Body of pancreas (tissue), 4 donors: ENCODE measurements around the gene JOSD2. TPM values are rescaled to one million over a fixed set of nuclear protein-coding genes. Genes with fewer than 3 reads are reported as not detected.
A peak's percentile ranks its signal among the peaks of the same experiment; 100 is the strongest.

Source experiments
- ATAC-seq: fragments of 150-250 bp; one replicate; pipeline ENCODE4 v1.9.1; 2016
- DNase-seq, 4 donors: peaks; one replicate each; pipeline ENCODE4 v3.0.0-alpha.2; 2019
- H3K27ac ChIP-seq, 4 donors: fragments of 200-600 bp; sonication (generic); 1 replicate in 3 of 4; 2 replicates in 1 of 4; pipeline versions ENCODE4 v1.5.1 to v1.6.1; 2016 to 2019; ENCODE audit warnings: mild to moderate bottlenecking in 1 of 4, mixed read lengths in 1 of 4, moderate library complexity in 1 of 4
- H3K27me3 ChIP-seq, 2 donors: fragments of 200-600 bp; sonication (generic); one replicate each; pipeline ENCODE4 v1.6.0; 2016; ENCODE audit warnings: mild to moderate bottlenecking in 1 of 2
- H3K36me3 ChIP-seq, 2 donors: fragments of 200-600 bp; sonication (generic); replicated peaks in 1 of 2; 2 replicates each; pipeline ENCODE4 v1.5.1; 2016; ENCODE audit warnings: low read depth in 2 of 2; ENCODE audit not compliant: insufficient read depth in 1 of 2
- H3K4me1 ChIP-seq: fragments of 200-600 bp; sonication (generic); one replicate; pipeline ENCODE4 v1.6.0; 2016
- H3K4me3 ChIP-seq, 2 donors: fragments of 200-600 bp; sonication (generic); 1 replicate in 1 of 2; 2 replicates in 1 of 2; pipeline ENCODE4 v1.5.1; 2016 to 2019
- H3K9me3 ChIP-seq, 3 donors: fragments of 200-600 bp; sonication (generic); 1 replicate in 2 of 3; 2 replicates in 1 of 3; pipeline ENCODE4 v1.5.1; 2016
- CTCF ChIP-seq, 7 experiments: fragments of 450-650 bp in 4 of 7; fragments of 200-600 bp in 3 of 7; sonication (generic) in 3 of 7; IDR thresholded peaks; one replicate each; pipeline ENCODE4 v1.5.1; 2016 to 2019; ENCODE audit warnings: antibody characterized with exemption in 7 of 7
- POLR2A ChIP-seq, 3 donors: fragments of 450-650 bp; IDR thresholded peaks; one replicate each; pipeline ENCODE4 v1.6.1; 2016; ENCODE audit warnings: antibody characterized with exemption in 3 of 3, mild to moderate bottlenecking in 2 of 3
- WGBS, 2 donors: methylation state at CpG; one replicate each; pipeline ENCODE4 v1.1.5; 2017; 5-methylcytosine and 5-hydroxymethylcytosine counted together
- intact Hi-C: fragments of 100-400 bp; cut with DNase I; formaldehyde crosslinking; loops from one replicate; pipeline ENCODE4 v1.15.1; 2023
- total RNA-seq, 2 donors: library from RNA; depleted of rRNA; stranded (reverse); fragments of >200 nt; gene quantifications; one replicate each; pipeline ENCODE4 v1.1.0, GENCODE V29; 2016

Gene JOSD2
- total RNA-seq, 2 donors from 2014 or later = 5.6 to 7.5 TPM

- Histone ChIP-seq H3K27ac (no peak overlapping the region), H3K27me3 (no peaks in the 10 kb centered on the region), H3K36me3 (no peaks in the 10 kb centered on the region), H3K4me1 (no peaks in the 10 kb centered on the region), H3K4me3 (no peak overlapping the region), H3K9me3 (peaks cover 0 to under 1% (median 0%) of the 10 kb centered on the region in 3 donors)
- peak; percentile 64 to 79 (median 70) for DNase-seq
- intact Hi-C loops = no loop called here
- TF ChIP-seq CTCF (IDR thresholded peaks at IDR 0.05) (peak; percentile 44 to 65 (median 51)), POLR2A (IDR thresholded peaks at IDR 0.05) (no peak)
- ATAC-seq = peak; percentile 40
- 11 to 19% methylated on average over 15 of the region's 15 CpGs for WGBS, 2 donors
Measured at GRCh38 chr19:50537769-50538230, 26.8 kb upstream of the JOSD2 start.

DNA sequence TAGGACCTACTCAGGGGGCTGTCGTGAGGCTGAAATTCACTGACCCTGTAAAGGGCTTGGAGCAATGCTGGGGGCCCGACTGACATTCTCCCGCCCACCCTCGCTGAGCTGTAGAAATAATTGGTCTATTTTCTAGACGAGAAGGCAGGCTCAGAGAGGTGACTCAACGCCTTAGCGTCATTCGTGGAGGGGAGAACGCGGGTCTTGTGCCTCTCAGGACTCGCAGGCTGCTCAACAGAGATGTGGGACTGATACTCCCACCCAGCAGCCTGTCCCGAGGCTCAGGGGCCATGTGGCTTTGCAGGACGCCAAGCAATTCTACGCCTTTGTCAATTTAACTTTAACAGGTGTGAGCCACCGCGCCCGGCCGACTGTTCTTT is 26.3 kb upstream of the JOSD2 start:
- Histone ChIP-seq H3K27ac (no peak overlapping the region), H3K9me3 (peaks cover 0 to 6% (median 0%) of the 10 kb centered on the region in 3 donors), H3K36me3 (no peaks in the 10 kb centered on the region), H3K4me3 (no peak overlapping the region), H3K4me1 (no peaks in the 10 kb centered on the region), H3K27me3 (no peaks in the 10 kb centered on the region)
- DNase-seq (no peak), ATAC-seq (no peak)
- intact Hi-C loops = no loop called here
- WGBS, 2 donors = 55 to 62% methylated on average over 17 to 18 of the region's 18 CpGs
- TF ChIP-seq CTCF (IDR thresholded peaks at IDR 0.05) (no peak), POLR2A (IDR thresholded peaks at IDR 0.05) (no peak)

GRCh38 chr19:50536662-50537305 is 25.8 kb upstream of the JOSD2 start:
- no peak for DNase-seq
- Histone ChIP-seq H3K9me3 (peaks cover 0 to 7% (median 0%) of the 10 kb centered on the region in 3 donors), H3K4me3 (no peak overlapping the region), H3K36me3 (no peaks in the 10 kb centered on the region), H3K27me3 (no peaks in the 10 kb centered on the region), H3K4me1 (no peaks in the 10 kb centered on the region), H3K27ac (no peak overlapping the region)
- intact Hi-C loops = no loop called here
- WGBS, 2 donors = 63 to 65% methylated on average over 5 to 16 of the region's 16 CpGs
- ATAC-seq = no peak
- TF ChIP-seq CTCF (IDR thresholded peaks at IDR 0.05) = no peak
- no peak for TF ChIP-seq POLR2A (IDR thresholded peaks at IDR 0.05)

DNA sequence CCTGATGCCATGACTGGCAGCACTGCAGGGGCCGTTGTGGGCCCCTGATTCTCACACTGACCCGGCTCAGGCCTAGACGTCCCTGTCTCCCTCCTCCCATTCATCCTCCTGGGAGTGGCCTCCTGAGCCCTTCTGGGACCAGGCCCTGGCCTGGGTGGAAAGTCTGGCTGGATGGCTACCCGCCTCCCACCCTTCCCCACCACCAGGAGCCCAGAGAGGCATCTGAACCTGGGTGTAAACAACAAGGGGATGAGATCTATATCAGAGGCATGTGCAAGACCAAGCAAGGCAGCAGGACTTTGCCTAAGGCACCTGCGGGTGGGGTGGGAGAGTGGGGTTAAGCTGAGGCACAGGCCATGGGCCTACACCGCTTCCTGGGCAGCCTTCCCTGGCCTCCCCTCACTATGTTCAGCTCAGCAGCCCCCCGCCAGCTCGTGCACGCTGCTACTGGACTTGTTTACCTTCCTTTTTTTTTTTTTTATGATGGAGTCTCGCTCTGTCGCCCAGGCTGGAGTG is 24.7 kb upstream of the JOSD2 start:
- peaks cover 0 to 7% (median 0%) of the 10 kb centered on the region in 3 donors for H3K9me3 ChIP-seq
- 60 to 61% methylated on average over 10 to 11 of the region's 11 CpGs for WGBS, 2 donors
- H3K27ac ChIP-seq = no peak overlapping the region
- DNase-seq (no peak), ATAC-seq (no peak)
- no peak overlapping the region for H3K4me3 ChIP-seq
- TF ChIP-seq POLR2A (IDR thresholded peaks at IDR 0.05) = no peak
- no peak for TF ChIP-seq CTCF (IDR thresholded peaks at IDR 0.05)
- H3K36me3 ChIP-seq = no peaks in the 10 kb centered on the region
- H3K27me3 ChIP-seq = no peaks in the 10 kb centered on the region
- no peaks in the 10 kb centered on the region for H3K4me1 ChIP-seq
- intact Hi-C loops = no loop called here

DNA sequence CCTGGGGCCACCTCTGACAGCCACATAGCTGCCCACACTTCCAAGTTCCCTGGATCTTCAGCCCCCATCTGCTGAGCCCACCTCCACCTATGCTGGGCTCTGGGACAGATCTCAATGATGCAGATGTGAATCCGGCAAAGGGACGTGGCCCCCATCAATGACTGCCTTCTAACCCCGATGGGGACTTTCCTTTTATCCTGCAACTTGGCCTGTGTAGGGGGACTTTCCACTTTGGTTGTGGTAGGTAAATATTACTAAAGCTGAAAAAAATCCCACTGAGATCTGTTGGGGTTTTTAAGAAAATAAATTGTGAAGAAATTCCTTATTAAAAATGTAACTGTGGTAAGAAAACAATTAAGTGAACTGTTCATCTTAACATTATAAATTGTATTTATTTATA is 23.5 kb upstream of the JOSD2 start:
- no peak overlapping the region for H3K4me3 ChIP-seq
- WGBS, 2 donors = 72 to 81% methylated on average over 3 of the region's 3 CpGs
- no peaks in the 10 kb centered on the region for H3K27me3 ChIP-seq
- ATAC-seq = no peak
- H3K9me3 ChIP-seq = peaks cover 0 to 7% (median 0%) of the 10 kb centered on the region in 3 donors
- H3K27ac ChIP-seq = no peak overlapping the region
- H3K36me3 ChIP-seq = no peaks in the 10 kb centered on the region
- intact Hi-C loops = no loop called here
- TF ChIP-seq CTCF (IDR thresholded peaks at IDR 0.05) = no peak
- H3K4me1 ChIP-seq = no peaks in the 10 kb centered on the region
- DNase-seq = no peak
